K562 (cell line): ENCODE data around the gene LHX5. TPM values are rescaled to one million over a fixed set of nuclear protein-coding genes. Genes with fewer than 3 reads are reported as not detected.
A peak's percentile ranks its signal among the peaks of the same experiment; 100 is the strongest.

ENCODE experiments used
- BDP1 ChIP-seq: IDR thresholded peaks from 3 replicates; pipeline ENCODE4 v1.6.1; 2011; ENCODE audit not compliant: insufficient read length, insufficient read depth
- CBX1 ChIP-seq: sonication (generic); IDR thresholded peaks from 2 replicates; pipeline ENCODE4 v1.6.1; 2016; ENCODE audit warnings: antibody characterized with exemption, low read depth, mild to moderate bottlenecking
- CCNT2 ChIP-seq: IDR thresholded peaks from 2 replicates; pipeline ENCODE4 v1.6.1; 2011; ENCODE audit warnings: borderline replicate concordance, low read depth, mild to moderate bottlenecking, moderate library complexity, mixed read lengths, low read length; ENCODE audit not compliant: insufficient read length; ENCODE audit errors: extremely low read depth
- CEBPG ChIP-seq, 3 experiments: fragments of 200-800 bp in 1 of 3; sonication (Bioruptor generic) in 1 of 3; sonication (generic) in 1 of 3; formaldehyde crosslinking in 1 of 3; IDR thresholded peaks in 2 of 3; conservative IDR thresholded peaks in 1 of 3; 2 replicates each; pipeline versions ENCODE4 v1.6.1 to v1.8.0; 2016 to 2022; ENCODE audit warnings: missing compliant biosample characterization in 2 of 3, missing genetic modification characterization in 2 of 3, mild to moderate bottlenecking in 1 of 3, missing genetic modification reagents in 1 of 3
- CTCF ChIP-seq, 3 experiments: IDR thresholded peaks in 2 of 3; conservative IDR thresholded peaks in 1 of 3; 2 replicates each; pipeline ENCODE4 v1.5.1; 2011 to 2012; ENCODE audit warnings: low read length in 3 of 3, mild to moderate bottlenecking in 3 of 3, control low read depth in 2 of 3, improper control_type of control experiment in 1 of 3, inconsistent platforms in 1 of 3, low read depth in 1 of 3, mixed read lengths in 1 of 3, moderate library complexity in 1 of 3; ENCODE audit not compliant: insufficient read depth in 2 of 3
- EWSR1 ChIP-seq: fragments of 450-650 bp; IDR thresholded peaks from 2 replicates; pipeline ENCODE4 v1.6.1; 2018; ENCODE audit warnings: borderline replicate concordance, mild to moderate bottlenecking, low read depth, moderate library complexity; ENCODE audit not compliant: partially characterized antibody
- FOXA3 ChIP-seq, 2 experiments: fragments of 450-650 bp in 1 of 2; sonication (generic) in 1 of 2; formaldehyde crosslinking; IDR thresholded peaks in 1 of 2; conservative IDR thresholded peaks in 1 of 2; 2 replicates each; pipeline versions ENCODE4 v1.4.0 to v1.8.0; 2020 to 2022; ENCODE audit warnings: mild to moderate bottlenecking in 2 of 2, missing genetic modification reagents in 1 of 2
- HDAC1 ChIP-seq, 2 experiments: fragments of 450-650 bp; IDR thresholded peaks; 2 replicates each; pipeline ENCODE4 v1.6.1; 2016 to 2017; ENCODE audit warnings: inconsistent platforms in 1 of 2, mild to moderate bottlenecking in 1 of 2, moderate library complexity in 1 of 2
- HDAC2 ChIP-seq: fragments of 450-650 bp; IDR thresholded peaks from 2 replicates; pipeline ENCODE4 v1.6.1; 2016; ENCODE audit warnings: mild to moderate bottlenecking
- HNRNPUL1 ChIP-seq: fragments of 200-400 bp; formaldehyde crosslinking; IDR thresholded peaks from 2 replicates; pipeline ENCODE4 v1.6.1; 2017; ENCODE audit warnings: low read length
- MAFG ChIP-seq: fragments of 450-650 bp; conservative IDR thresholded peaks from 2 replicates; pipeline ENCODE4 v1.6.1; 2016; ENCODE audit warnings: missing genetic modification characterization, missing compliant biosample characterization
- MED1 ChIP-seq: sonication (generic); formaldehyde crosslinking; IDR thresholded peaks from 2 replicates; pipeline ENCODE4 v1.8.1; 2023; ENCODE audit warnings: missing genetic modification reagents, borderline replicate concordance
- NBN ChIP-seq: fragments of 450-650 bp; IDR thresholded peaks from 2 replicates; pipeline ENCODE4 v1.6.1; 2016; ENCODE audit warnings: low read depth, mild to moderate bottlenecking
- NFRKB ChIP-seq: fragments of 450-650 bp; IDR thresholded peaks from 2 replicates; pipeline ENCODE4 v1.6.1; 2016; ENCODE audit warnings: low read depth
- PHF20 ChIP-seq: fragments of 450-650 bp; IDR thresholded peaks from 2 replicates; pipeline ENCODE4 v1.6.1; 2018; ENCODE audit not compliant: partially characterized antibody
- RFX1 ChIP-seq: fragments of 450-650 bp; IDR thresholded peaks from 2 replicates; pipeline ENCODE4 v1.6.1; 2016; ENCODE audit warnings: mild to moderate bottlenecking, moderate library complexity
- SAP30 ChIP-seq: fragments of 200-600 bp; sonication (generic); IDR thresholded peaks from 2 replicates; pipeline ENCODE4 v1.6.1; 2012; ENCODE audit warnings: borderline replicate concordance, low read depth, mild to moderate bottlenecking, moderate library complexity, low read length, control low read depth, inconsistent platforms; ENCODE audit not compliant: insufficient read depth, poor library complexity, severe bottlenecking
- TCF15 ChIP-seq: fragments of 250-450 bp; sonication (Bioruptor Pico); IDR thresholded peaks from 2 replicates; pipeline ENCODE4 v1.8.0; 2022; ENCODE audit warnings: moderate library complexity, mild to moderate bottlenecking, inconsistent platforms
- ZBTB9 ChIP-seq: fragments of 450-650 bp; formaldehyde crosslinking; IDR thresholded peaks from 2 replicates; pipeline ENCODE4 v1.4.0; 2020; ENCODE audit warnings: mild to moderate bottlenecking, moderate library complexity
- ZFP36 ChIP-seq: fragments of 150-350 bp; IDR thresholded peaks from 2 replicates; pipeline ENCODE4 v1.6.1; 2018; ENCODE audit warnings: low read length, low read depth; ENCODE audit not compliant: partially characterized antibody
- polyA plus RNA-seq, 8 experiments: library from polyadenylated mRNA; depleted of rRNA in 4 of 8; stranded (reverse) in 5 of 8; unstranded in 3 of 8; fragments of >200 nt; fragmentation: Nextera tagmentation in 2 of 8; fragmentation: Illumina TruSeq in 1 of 8; extraction: Ambion mirVana in 2 of 8; extraction: Trizol in 1 of 8; gene quantifications; 2 replicates each; pipeline versions ENCODE4 v1.2.1 to v1.2.3, GENCODE V29; 2011 to 2014; ENCODE audit warnings: inconsistent platforms in 1 of 8, missing spikeins in 1 of 8
- total RNA-seq, 7 experiments: library from RNA; depleted of rRNA in 6 of 7; stranded (reverse); fragments of >200 nt in 6 of 7; fragmentation: Illumina TruSeq in 2 of 7; extraction: Trizol in 2 of 7; gene quantifications; 2 replicates each; pipeline versions ENCODE4 v1.2.1 to v1.2.3, GENCODE V29; 2011 to 2021; ENCODE audit warnings: low replicate concordance in 1 of 7

Gene LHX5
- total and polyA plus RNA-seq, 9 of the 15 experiments (the other 6 are each of a cell fraction or from before 2014, with no cell fraction given) = 0.04 to 0.17 (median 0.05) TPM; not detected in 6

- TF ChIP-seq PHF20 = peak; percentile 47
- TF ChIP-seq SAP30 = no peak
- TF ChIP-seq NFRKB = no peak
- TF ChIP-seq ZBTB9 (CRISPR knock-in tag) = no peak
- TF ChIP-seq CCNT2 = no peak
- TF ChIP-seq MED1 = no peak
- no peak for TF ChIP-seq CTCF (IDR thresholded peaks at IDR 0.05 in 2 of 3, conservative IDR thresholded peaks at IDR 0.05 in 1 of 3; ENCODE audit: insufficient read depth in 2 of 3, low read depth in 1 of 3, low read length in 3 of 3)
- no peak for TF ChIP-seq ZFP36
- no peak for TF ChIP-seq BDP1
- no peak for TF ChIP-seq EWSR1
- TF ChIP-seq CEBPG (CRISPR knock-in tag; IDR thresholded peaks at IDR 0.05) = no peak
- TF ChIP-seq CEBPG (tag; conservative IDR thresholded peaks at IDR 0.05 in 1 of 2, IDR thresholded peaks at IDR 0.05 in 1 of 2) = peak in 1 of 2 experiments; percentile 70; a peak in 2 of 4 replicates
- TF ChIP-seq HDAC2 = peak; percentile 85
- no peak for TF ChIP-seq TCF15 (CRISPR knock-in tag)
- TF ChIP-seq MAFG (tag) = peak; percentile 84
- TF ChIP-seq FOXA3 (CRISPR knock-in tag; conservative IDR thresholded peaks at IDR 0.05 in 1 of 2, IDR thresholded peaks at IDR 0.05 in 1 of 2) = no peak
- TF ChIP-seq HNRNPUL1 = no peak
- TF ChIP-seq NBN = no peak
- TF ChIP-seq CBX1 = peak; percentile 51; the same call in 1 of the 2 replicates
- no peak for TF ChIP-seq RFX1
- no peak for TF ChIP-seq HDAC1 (IDR thresholded peaks at IDR 0.05)
Observed at GRCh38 chr12:113413488-113413939, 58.2 kb downstream of the LHX5 start (continued).
